ENCODE results near the gene DIAPH2.

DNA sequence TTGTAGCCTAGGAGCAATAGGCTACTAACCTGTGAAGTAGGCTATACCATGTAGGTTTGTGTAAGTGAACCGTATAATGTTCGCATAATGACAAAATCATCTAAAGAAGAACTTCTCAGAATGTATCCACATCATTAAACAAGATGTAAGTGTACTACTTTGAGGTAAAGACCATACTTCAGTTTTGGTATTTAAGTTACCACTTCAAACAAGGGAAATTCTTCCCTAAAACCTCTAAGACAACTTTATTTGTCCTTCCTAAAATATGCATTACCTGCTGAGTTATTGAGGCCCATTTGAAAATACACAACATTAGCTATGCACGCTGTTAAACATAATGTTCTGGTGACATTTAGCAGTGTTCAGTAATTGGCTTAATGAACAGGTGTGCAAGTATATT, 381.7 kb downstream of the DIAPH2 start:
- TF ChIP-seq GATA3 (IDR thresholded peaks at IDR 0.05; ENCODE audit: low read depth, low read length): no peak
- no peak for TF ChIP-seq GATA2 (IDR thresholded peaks at IDR 0.05; ENCODE audit: low read depth, low read length)

Measured in SH-SY5Y (cell line).